T-helper 1 cell treated with Interleukin-12 subunit alpha and Interleukin-12 subunit beta and Interleukin-4 antibody, amounts not matched to agents 30 μg/mL and 1 μg/mL, for 36 hours (primary cell): ENCODE data around the gene ASB6.
"Not testable (repeated sequence)": the region's sequence is repeated elsewhere in the genome, so short reads cannot be mapped to it uniquely, and the experiment has no call there.

Source experiments
- H3K27ac Mint-ChIP-seq: one replicate; pipeline ENCODE4 v1.8.0; 2021; ENCODE audit warnings: mild to moderate bottlenecking, mixed read lengths
- H3K27me3 Mint-ChIP-seq: one replicate; pipeline ENCODE4 v1.8.0; 2021; ENCODE audit warnings: low read depth, mixed read lengths
- H3K36me3 Mint-ChIP-seq: one replicate; pipeline ENCODE4 v1.8.0; 2021; ENCODE audit warnings: low read depth, mixed read lengths
- H3K4me1 Mint-ChIP-seq: one replicate; pipeline ENCODE4 v1.8.0; 2021; ENCODE audit warnings: low read depth, mixed read lengths
- H3K4me3 Mint-ChIP-seq: one replicate; pipeline ENCODE4 v1.8.0; 2021; ENCODE audit warnings: mild to moderate bottlenecking, moderate library complexity, mixed read lengths
- H3K9me3 Mint-ChIP-seq: one replicate; pipeline ENCODE4 v1.8.0; 2021; ENCODE audit warnings: mixed read lengths

The ASB6 gene

GRCh38 chr9:129604056-129604765 lies 37.7 kb downstream of the ASB6 start:
- Mint-ChIP-seq H3K4me3 (no peak overlapping the region), H3K36me3 (no peaks in the 10 kb centered on the region), H3K4me1 (peaks cover 43% of the 10 kb centered on the region), H3K27ac (peak overlapping the region; percentile 76), H3K27me3 (no peaks in the 10 kb centered on the region), H3K9me3 (no peaks in the 10 kb centered on the region)

GRCh38 chr9:129602598-129603415 lies 39.1 kb downstream of the ASB6 start:
- no peaks in the 10 kb centered on the region for H3K9me3 Mint-ChIP-seq
- peaks cover 46% of the 10 kb centered on the region for H3K4me1 Mint-ChIP-seq
- H3K36me3 Mint-ChIP-seq, result no peaks in the 10 kb centered on the region
- peak overlapping the region; percentile 52 for H3K27ac Mint-ChIP-seq
- H3K27me3 Mint-ChIP-seq, result no peaks in the 10 kb centered on the region
- no peak overlapping the region for H3K4me3 Mint-ChIP-seq

GRCh38 chr9:129601082-129601674 lies 40.8 kb downstream of the ASB6 start:
- no peak overlapping the region for H3K4me3 Mint-ChIP-seq
- H3K9me3 Mint-ChIP-seq, result no peaks in the 10 kb centered on the region
- peaks cover 32% of the 10 kb centered on the region for H3K4me1 Mint-ChIP-seq
- H3K27me3 Mint-ChIP-seq, result no peaks in the 10 kb centered on the region
- no peak overlapping the region for H3K27ac Mint-ChIP-seq
- no peaks in the 10 kb centered on the region for H3K36me3 Mint-ChIP-seq

- Mint-ChIP-seq H3K27me3 (peaks cover 11% of the 10 kb centered on the region), H3K27ac (peak overlapping the region; percentile 59), H3K36me3 (peaks cover 4% of the 10 kb centered on the region), H3K9me3 (no peaks in the 10 kb centered on the region), H3K4me3 (peak overlapping the region; percentile 61), H3K4me1 (peaks cover 31% of the 10 kb centered on the region)
These were observed 43.8 kb downstream of the ASB6 start for GRCh38 chr9:129598089-129598596.

DNA sequence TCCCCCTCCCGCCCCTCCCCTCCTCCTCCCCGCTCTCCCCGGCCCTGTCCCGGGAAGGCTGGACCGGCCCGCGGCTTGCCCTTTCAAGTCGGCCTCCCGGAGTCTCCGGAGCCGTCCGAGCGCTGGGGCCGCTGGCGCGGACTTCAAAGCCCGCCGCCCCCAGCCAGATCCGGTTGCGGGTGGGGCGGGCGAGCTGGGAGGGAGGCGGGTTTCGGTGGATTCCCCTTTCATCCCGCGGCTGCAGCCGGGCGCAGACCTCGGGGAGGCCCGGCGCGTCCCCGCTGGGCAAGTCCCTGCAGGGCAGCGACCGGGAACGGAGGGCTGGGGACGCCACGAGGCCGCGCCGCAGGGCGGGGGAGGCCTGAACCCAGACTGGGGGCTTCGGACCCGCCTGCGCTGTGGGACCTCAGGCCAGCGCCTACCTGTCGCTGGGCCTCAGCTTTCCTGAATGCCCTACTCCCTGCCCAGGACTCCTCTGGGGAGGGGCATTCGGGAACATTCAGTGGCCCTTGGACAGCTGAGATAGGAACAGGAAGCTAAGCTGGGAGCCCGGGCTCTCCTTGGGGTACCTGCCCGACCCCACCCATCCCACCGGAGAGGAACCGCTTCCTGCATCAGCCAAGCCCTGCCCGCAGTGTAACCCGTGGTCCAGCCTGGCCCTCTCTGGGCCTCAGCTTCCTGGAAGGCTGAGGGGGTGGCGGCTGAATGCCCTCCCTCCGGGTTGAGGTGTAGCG lies 44.4 kb downstream of the ASB6 start:
- peak overlapping the region; percentile 59 for H3K27ac Mint-ChIP-seq
- H3K4me1 Mint-ChIP-seq, result peaks cover 25% of the 10 kb centered on the region
- H3K9me3 Mint-ChIP-seq, result no peaks in the 10 kb centered on the region
- H3K36me3 Mint-ChIP-seq, result peaks cover 4% of the 10 kb centered on the region
- peaks cover 11% of the 10 kb centered on the region for H3K27me3 Mint-ChIP-seq
- H3K4me3 Mint-ChIP-seq, result peak overlapping the region; percentile 61

GRCh38 chr9:129596541-129597331 lies 45.2 kb downstream of the ASB6 start:
- peak overlapping the region; percentile 22 for H3K4me3 Mint-ChIP-seq
- H3K36me3 Mint-ChIP-seq, result peaks cover 4% of the 10 kb centered on the region
- peak overlapping the region; percentile 60 for H3K27ac Mint-ChIP-seq
- H3K4me1 Mint-ChIP-seq, result peaks cover 22% of the 10 kb centered on the region
- H3K27me3 Mint-ChIP-seq, result peaks cover 11% of the 10 kb centered on the region
- no peaks in the 10 kb centered on the region for H3K9me3 Mint-ChIP-seq

GRCh38 chr9:129595903-129596540 lies 45.9 kb downstream of the ASB6 start:
- H3K4me1 Mint-ChIP-seq, result peaks cover 22% of the 10 kb centered on the region
- H3K27me3 Mint-ChIP-seq, result peaks cover 11% of the 10 kb centered on the region
- peaks cover 4% of the 10 kb centered on the region for H3K36me3 Mint-ChIP-seq
- H3K4me3 Mint-ChIP-seq, result no peak overlapping the region
- H3K27ac Mint-ChIP-seq, result peak overlapping the region; percentile 60
- no peaks in the 10 kb centered on the region for H3K9me3 Mint-ChIP-seq

DNA sequence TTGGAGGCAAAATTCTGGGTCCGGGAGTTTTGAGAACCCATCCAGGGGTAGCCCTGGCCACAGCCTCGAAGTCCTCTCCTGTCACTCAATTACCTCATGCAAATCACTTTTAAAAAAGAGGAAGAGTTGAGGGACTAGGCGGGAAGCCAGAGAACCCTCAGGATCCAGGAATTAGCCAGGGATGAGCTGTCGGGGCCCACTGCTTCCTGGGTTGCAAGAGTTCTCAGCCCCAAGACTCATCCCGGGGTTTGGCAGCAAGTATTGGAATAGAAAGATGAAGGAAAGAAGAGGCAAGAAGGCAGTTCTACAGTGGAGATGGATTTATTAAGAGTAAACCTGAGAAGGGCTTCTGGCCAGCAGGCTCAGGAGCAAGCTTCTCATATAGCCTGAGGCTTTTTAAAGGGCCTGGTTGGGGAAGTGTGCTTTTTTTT lies 46.6 kb downstream of the ASB6 start:
- H3K36me3 Mint-ChIP-seq, result peaks cover 4% of the 10 kb centered on the region
- H3K4me1 Mint-ChIP-seq, result peaks cover 24% of the 10 kb centered on the region
- no peak overlapping the region for H3K4me3 Mint-ChIP-seq
- peak overlapping the region; percentile 50 for H3K27ac Mint-ChIP-seq
- no peaks in the 10 kb centered on the region for H3K9me3 Mint-ChIP-seq
- H3K27me3 Mint-ChIP-seq, result peaks cover 17% of the 10 kb centered on the region

DNA sequence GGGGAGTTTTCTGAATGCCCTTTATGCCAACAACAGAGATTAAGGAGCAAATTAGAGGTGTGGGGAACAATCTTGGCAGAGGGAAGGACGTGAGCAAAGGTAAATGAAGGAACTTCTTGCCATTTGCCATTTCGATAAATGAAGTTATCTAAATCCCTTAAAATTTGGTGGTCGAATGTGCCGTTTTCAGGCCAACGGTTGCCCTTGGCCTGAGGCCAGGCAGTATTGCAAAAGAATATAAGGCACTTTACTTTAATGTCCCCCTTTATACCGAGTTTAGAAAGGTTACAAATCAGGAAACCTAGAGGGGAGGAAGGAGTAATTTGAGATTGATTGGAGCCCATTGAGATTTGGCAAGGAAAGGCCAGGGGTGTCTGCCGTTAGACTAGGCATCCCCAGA lies 47.3 kb downstream of the ASB6 start:
- H3K36me3 Mint-ChIP-seq, result peaks cover 4% of the 10 kb centered on the region
- peaks cover 22% of the 10 kb centered on the region for H3K27me3 Mint-ChIP-seq
- H3K4me3 Mint-ChIP-seq, result no peak overlapping the region
- H3K4me1 Mint-ChIP-seq, result peaks cover 24% of the 10 kb centered on the region
- no peaks in the 10 kb centered on the region for H3K9me3 Mint-ChIP-seq
- no peak overlapping the region for H3K27ac Mint-ChIP-seq

- not testable (repeated sequence) for H3K27ac Mint-ChIP-seq, H3K9me3 Mint-ChIP-seq, H3K36me3 Mint-ChIP-seq, H3K4me3 Mint-ChIP-seq
- Mint-ChIP-seq H3K4me1 (peaks cover 18% of the 10 kb centered on the region), H3K27me3 (peaks cover 23% of the 10 kb centered on the region)
These were observed 49.2 kb downstream of the ASB6 start for GRCh38 chr9:129592790-129593189.

DNA sequence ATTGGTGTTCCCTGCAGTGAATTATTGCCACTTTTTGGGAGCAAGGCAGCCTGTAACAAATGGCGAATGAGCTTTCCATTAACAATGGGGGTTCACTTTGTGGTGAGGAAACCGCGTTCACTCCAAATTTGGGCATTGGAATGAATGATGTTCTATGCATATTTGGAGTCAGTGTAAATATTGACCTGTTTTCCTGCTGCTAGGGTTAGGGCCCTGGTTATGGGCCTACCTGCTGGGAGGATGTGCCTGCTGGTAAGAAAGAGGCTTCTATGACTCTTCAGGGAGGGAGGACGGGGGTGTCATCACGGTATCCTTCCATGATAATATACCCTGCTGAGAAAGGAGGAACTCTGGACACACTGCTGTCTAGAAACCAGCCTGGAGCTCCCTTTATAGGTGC lies 50.0 kb downstream of the ASB6 start:
- peaks cover 8% of the 10 kb centered on the region for H3K36me3 Mint-ChIP-seq
- H3K27me3 Mint-ChIP-seq, result peaks cover 23% of the 10 kb centered on the region
- H3K4me3 Mint-ChIP-seq, result no peak overlapping the region
- H3K9me3 Mint-ChIP-seq, result no peaks in the 10 kb centered on the region
- H3K27ac Mint-ChIP-seq, result no peak overlapping the region
- peaks cover 25% of the 10 kb centered on the region for H3K4me1 Mint-ChIP-seq

DNA sequence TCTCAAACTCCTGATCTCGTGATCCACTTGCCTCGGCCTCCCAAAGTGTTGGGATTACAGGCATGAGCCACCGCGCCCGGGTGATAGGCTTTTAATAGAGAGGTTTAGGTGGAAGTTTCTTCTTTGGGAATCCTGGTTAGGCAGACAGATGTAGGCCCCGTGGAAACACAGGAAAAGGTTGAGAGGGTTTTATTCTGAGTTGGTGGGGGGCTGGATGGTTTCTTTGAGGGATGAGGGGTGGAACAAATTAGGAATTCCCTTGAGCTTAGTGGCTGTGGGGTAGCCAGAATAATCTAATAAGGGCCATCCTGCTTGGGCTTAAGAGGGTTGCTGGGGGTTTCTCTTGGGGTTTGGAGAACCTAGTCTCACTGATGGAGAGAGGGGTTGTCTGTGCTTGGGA lies 51.5 kb downstream of the ASB6 start:
- Mint-ChIP-seq H3K27me3 (peaks cover 23% of the 10 kb centered on the region), H3K36me3 (peaks cover 8% of the 10 kb centered on the region), H3K9me3 (no peaks in the 10 kb centered on the region)

More for the DNA sequence above, 51.5 kb downstream of the ASB6 start:
- H3K4me1 Mint-ChIP-seq, result peaks cover 33% of the 10 kb centered on the region
- H3K4me3 Mint-ChIP-seq, result no peak overlapping the region
- H3K27ac Mint-ChIP-seq, result no peak overlapping the region
